NT2/D1 (cell line): ENCODE data around the gene RAD23B.

ENCODE experiments used
- YY1 ChIP-seq: IDR thresholded peaks from 2 replicates; pipeline ENCODE4 v1.6.1; 2011; ENCODE audit not compliant: insufficient read length, insufficient read depth
- ZNF274 ChIP-seq: IDR thresholded peaks from 2 replicates; pipeline ENCODE4 v1.6.1; 2011; ENCODE audit warnings: mild to moderate bottlenecking, low read depth, low read length

GRCh38 chr9:107285286-107285685 is 2.2 kb downstream of the RAD23B start:
- TF ChIP-seq ZNF274 (no peak), YY1 (no peak)
